GM18951 (cell line): ENCODE data around the gene OPCML.

Source experiments
- POLR2A ChIP-seq: IDR thresholded peaks from 4 replicates; pipeline ENCODE4 v1.6.1; 2011; ENCODE audit warnings: mild to moderate bottlenecking; ENCODE audit not compliant: insufficient read length, insufficient read depth; ENCODE audit errors: extremely low read depth
- in situ Hi-C: fragments of 300-500 bp; cut with MboI; formaldehyde crosslinking; loops from one replicate; pipeline ENCODE4 v1.12.0; 2022; ENCODE audit warnings: low sequenced_read_pairs, mixed read lengths, inconsistent platforms; ENCODE audit not compliant: unreplicated experiment

Gene OPCML

DNA sequence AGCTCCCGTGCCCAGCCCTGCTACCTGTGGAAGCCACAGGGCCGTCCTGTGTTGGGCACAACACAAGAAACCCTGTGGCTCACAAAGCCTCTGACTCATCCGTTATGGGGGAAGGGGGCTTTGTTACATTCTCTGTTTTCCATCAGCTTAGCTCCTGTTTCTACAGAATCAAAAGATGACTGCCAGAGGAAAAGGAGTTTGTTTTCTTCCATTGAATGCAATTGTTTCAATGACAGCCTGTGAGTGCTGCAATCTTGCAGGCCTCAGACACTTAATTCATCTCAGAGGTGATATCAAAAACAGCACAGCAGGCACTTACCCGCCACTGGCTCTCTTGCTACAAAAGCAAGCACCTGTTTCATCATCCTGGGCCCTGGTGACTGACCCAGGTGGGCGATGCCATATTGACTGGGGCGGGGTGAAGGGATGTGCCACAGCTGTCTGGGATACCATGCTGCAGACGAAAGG is 194.3 kb downstream of the OPCML start:
- TF ChIP-seq POLR2A, result no peak
- in situ Hi-C loops, result no loop called here

DNA sequence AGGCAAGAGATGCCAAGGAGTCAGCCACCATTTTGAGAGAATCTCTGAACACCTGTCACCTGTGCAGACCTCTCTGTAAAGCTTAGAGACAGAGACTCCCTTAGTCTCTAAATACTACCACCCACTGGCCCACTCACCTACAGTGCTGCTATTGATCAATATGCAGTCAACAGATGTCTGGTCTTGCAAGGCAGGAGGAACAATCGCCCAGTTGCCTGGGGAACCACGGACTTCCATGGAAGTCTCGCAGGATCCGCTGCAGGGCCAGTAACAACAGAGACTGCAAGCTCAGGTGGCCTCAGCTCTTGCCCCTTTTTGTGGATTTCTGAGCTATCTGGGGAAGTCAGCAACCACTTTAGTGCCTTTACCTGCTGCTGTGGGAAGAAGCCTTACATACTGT is 195.1 kb downstream of the OPCML start:
- in situ Hi-C loops, result no loop called here
- no peak for TF ChIP-seq POLR2A

GRCh38 chr11:133331031-133331430 is 201.3 kb downstream of the OPCML start:
- TF ChIP-seq POLR2A, result no peak
- in situ Hi-C loops, result no loop called here

DNA sequence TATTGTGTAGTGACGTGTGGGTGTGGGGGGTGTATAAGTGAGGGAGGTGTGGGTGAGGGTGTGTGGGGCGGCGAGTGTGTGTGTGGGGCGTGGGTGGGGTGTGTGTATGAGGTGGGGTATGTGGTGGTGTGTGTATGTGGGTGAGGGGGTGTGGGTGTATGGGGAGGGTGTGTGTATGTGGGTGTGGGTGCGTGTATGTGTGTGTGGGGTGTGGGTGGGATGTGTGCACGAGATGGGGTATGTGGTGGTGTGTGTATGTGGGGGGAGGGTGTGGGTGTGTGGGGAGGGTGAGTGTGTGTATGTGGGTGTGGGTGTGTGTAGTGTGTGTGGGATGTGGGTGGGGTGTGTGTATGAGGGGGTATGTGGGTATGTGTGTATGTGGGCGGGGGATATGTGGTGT is 205.5 kb downstream of the OPCML start:
- TF ChIP-seq POLR2A, result no peak
- in situ Hi-C loops, result no loop called here

- in situ Hi-C loops, result no loop called here
- TF ChIP-seq POLR2A, result no peak
Measured at GRCh38 chr11:133326332-133326731, 206.0 kb downstream of the OPCML start.

- no peak for TF ChIP-seq POLR2A
- in situ Hi-C loops, result no loop called here
Measured at GRCh38 chr11:133325711-133326110, 206.6 kb downstream of the OPCML start.

DNA sequence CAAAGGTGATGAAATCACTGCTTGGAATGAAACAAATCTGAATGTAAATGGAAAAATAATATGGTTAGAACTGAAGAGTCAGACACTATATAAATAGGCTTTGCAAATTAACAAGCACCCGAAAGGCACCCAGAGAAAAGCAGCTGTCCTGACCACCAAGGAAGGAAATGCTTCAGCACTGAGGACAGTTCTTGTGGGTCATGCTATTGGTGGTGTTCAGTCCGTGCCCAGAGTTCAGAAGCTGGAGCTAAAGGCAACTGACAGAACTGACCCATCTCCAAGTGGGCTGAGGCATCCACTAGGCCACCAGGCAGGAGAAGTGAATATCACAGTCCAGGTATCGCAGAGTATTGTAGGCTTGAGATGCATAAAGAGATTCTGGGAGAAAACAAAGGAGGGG is 208.9 kb downstream of the OPCML start:
- in situ Hi-C loops, result no loop called here
- no peak for TF ChIP-seq POLR2A

DNA sequence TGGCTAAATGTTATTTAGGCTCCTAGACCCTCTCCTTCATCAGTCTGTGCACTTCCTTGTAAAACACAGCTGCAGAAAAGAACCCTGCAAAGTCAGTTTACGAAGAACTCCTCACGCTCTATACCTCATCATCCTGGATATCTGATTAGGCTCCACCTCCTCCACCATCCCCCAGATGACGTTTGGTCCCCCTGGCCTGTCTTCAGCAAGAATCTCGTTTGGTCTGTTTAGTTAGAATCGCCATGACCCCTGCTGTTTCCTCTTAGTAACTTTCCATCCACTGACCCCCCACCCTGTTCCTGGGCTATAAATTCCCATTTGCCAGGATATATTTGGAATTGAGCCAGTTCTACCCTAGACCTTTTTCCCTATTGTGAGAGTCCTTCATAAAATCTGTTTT is 214.1 kb downstream of the OPCML start:
- in situ Hi-C loops, result no loop called here
- no peak for TF ChIP-seq POLR2A

- in situ Hi-C loops, result no loop called here
- no peak for TF ChIP-seq POLR2A
Measured at GRCh38 chr11:133311230-133311629, 221.1 kb downstream of the OPCML start.

DNA sequence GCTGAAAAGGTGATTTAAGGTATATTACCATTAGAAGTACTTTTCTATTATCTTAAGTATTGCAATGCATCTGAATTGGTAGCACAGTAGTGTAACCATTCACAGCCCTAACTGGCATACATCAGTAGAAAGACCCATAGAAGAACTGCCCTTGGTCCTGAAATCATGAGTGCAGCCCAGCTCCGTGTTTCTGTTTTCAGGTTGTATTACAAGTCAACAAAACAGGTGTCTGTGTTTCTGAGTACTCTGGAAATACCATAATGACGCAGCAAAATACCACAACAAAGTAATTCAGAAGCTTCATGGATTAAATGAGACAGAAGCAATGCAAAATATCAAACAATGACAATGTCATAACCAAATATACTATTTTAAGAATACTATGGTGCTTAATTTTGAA is 226.3 kb downstream of the OPCML start:
- in situ Hi-C loops, result no loop called here
- TF ChIP-seq POLR2A, result no peak

GRCh38 chr11:133305208-133305956 is 226.9 kb downstream of the OPCML start:
- TF ChIP-seq POLR2A, result no peak
- in situ Hi-C loops, result no loop called here

DNA sequence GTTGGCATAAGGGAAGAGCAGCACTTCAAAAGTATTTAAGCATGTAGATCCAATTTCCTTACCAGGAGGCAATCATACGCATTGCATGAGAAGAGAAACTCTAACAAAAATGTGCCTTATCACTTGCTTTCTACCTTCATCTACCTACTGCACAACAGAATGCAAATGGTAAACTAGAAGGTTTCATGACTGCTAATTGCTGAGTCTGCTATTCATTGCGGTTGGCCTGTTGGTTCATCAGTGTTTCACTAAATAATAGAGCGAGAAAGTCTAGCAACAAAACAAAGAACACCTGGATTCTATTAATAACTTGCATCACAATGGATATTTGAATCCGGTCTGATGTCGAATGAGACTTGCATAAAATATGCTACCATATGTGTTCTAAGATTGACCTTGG is 229.0 kb downstream of the OPCML start:
- in situ Hi-C loops, result no loop called here
- no peak for TF ChIP-seq POLR2A

DNA sequence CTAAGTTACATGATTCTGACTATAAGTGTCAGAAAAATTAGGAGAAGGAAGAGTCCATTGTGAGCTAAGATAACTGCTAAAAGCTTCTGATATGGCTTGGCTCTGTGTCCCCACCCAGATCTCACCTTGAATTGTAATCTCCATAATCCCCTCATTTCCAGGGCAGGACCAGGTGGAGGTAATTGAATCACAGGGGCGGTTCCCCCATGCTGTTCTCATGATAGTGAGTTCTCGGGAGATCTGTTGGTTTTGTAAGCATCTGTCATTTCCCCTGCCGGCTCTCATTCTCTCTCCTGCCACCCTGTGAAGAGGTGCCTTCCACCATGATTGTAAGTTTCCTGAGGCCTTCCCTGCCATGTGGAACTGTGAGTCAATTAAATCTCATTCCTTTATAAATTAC is 230.2 kb downstream of the OPCML start:
- in situ Hi-C loops, result no loop called here

GRCh38 chr11:133300666-133301065 is 231.6 kb downstream of the OPCML start:
- in situ Hi-C loops, result no loop called here
- no peak for TF ChIP-seq POLR2A

More for the DNA sequence above, 230.2 kb downstream of the OPCML start:
- TF ChIP-seq POLR2A, result no peak
